H9 (cell line): ENCODE measurements around the gene DLG2. TPM values are rescaled to one million over a fixed set of nuclear protein-coding genes. Genes with fewer than 3 reads are reported as not detected.

Experiments used
- DNase-seq: peaks from one replicate; pipeline ENCODE4 v3.0.0-alpha.2; 2017
- H2AFZ ChIP-seq: one replicate; pipeline ENCODE4 v1.6.1; 2013; ENCODE audit warnings: mild to moderate bottlenecking, low read length, control low read depth, moderate library complexity
- H2AK5ac ChIP-seq: 2 replicates; pipeline ENCODE4 v1.6.1; 2013; ENCODE audit warnings: low read length, control low read depth, mixed read lengths; ENCODE audit not compliant: insufficient read length
- H2BK120ac ChIP-seq: one replicate; pipeline ENCODE4 v1.6.1; 2013; ENCODE audit warnings: low read depth, mild to moderate bottlenecking, low read length, control low read depth, inconsistent platforms; ENCODE audit not compliant: poor library complexity, severe bottlenecking
- H2BK12ac ChIP-seq: 2 replicates; pipeline ENCODE4 v1.6.1; 2013; ENCODE audit warnings: low read length, control low read depth, mixed read lengths, low read depth; ENCODE audit not compliant: insufficient read length
- H2BK15ac ChIP-seq: 2 replicates; pipeline ENCODE4 v1.6.1; 2013; ENCODE audit warnings: low read depth, low read length, control low read depth
- H2BK20ac ChIP-seq: one replicate; pipeline ENCODE4 v1.6.1; 2013; ENCODE audit warnings: low read depth, mild to moderate bottlenecking, low read length, control low read depth, inconsistent platforms; ENCODE audit not compliant: poor library complexity, severe bottlenecking
- H2BK5ac ChIP-seq: 2 replicates; pipeline ENCODE4 v1.6.1; 2013; ENCODE audit warnings: low read length, control low read depth, mixed read lengths; ENCODE audit not compliant: insufficient read length
- H3K14ac ChIP-seq: 2 replicates; pipeline ENCODE4 v1.6.1; 2013; ENCODE audit warnings: low read length, control low read depth; ENCODE audit not compliant: insufficient read depth
- H3K18ac ChIP-seq: 2 replicates; pipeline ENCODE4 v1.6.1; 2013; ENCODE audit warnings: low read depth, mild to moderate bottlenecking, mixed read lengths, low read length, control low read depth; ENCODE audit not compliant: insufficient read length
- H3K23ac ChIP-seq: 2 replicates; pipeline ENCODE4 v1.6.1; 2013; ENCODE audit warnings: low read length, control low read depth, mixed read lengths, low read depth; ENCODE audit not compliant: insufficient read length
- H3K23me2 ChIP-seq: 2 replicates; pipeline ENCODE4 v1.6.1; 2013; ENCODE audit warnings: low read depth, mild to moderate bottlenecking, mixed read lengths, low read length, control low read depth; ENCODE audit not compliant: insufficient read length, poor library complexity, severe bottlenecking
- H3K27ac ChIP-seq: 2 replicates; pipeline ENCODE4 v1.5.1; 2013; ENCODE audit warnings: low read length, control low read depth, mixed read lengths, low read depth; ENCODE audit not compliant: insufficient read length
- H3K27me3 ChIP-seq: 2 replicates; pipeline ENCODE4 v1.6.1; 2013; ENCODE audit warnings: low read length, control low read depth, inconsistent platforms; ENCODE audit not compliant: insufficient read depth
- H3K4ac ChIP-seq: 2 replicates; pipeline ENCODE4 v1.6.1; 2013; ENCODE audit warnings: low read depth, mild to moderate bottlenecking, control low read depth, inconsistent platforms, low read length, moderate library complexity
- H3K4me1 ChIP-seq: 2 replicates; pipeline ENCODE4 v1.6.1; 2013; ENCODE audit warnings: low read length, control low read depth, inconsistent platforms; ENCODE audit not compliant: insufficient read depth
- H3K4me2 ChIP-seq: 2 replicates; pipeline ENCODE4 v1.6.1; 2013; ENCODE audit warnings: low read length, control low read depth, mixed read lengths; ENCODE audit not compliant: insufficient read length, insufficient read depth
- H3K56ac ChIP-seq: 2 replicates; pipeline ENCODE4 v1.6.1; 2013; ENCODE audit warnings: low read depth, mild to moderate bottlenecking, mixed read lengths, low read length, control low read depth; ENCODE audit not compliant: insufficient read length
- H3K79me1 ChIP-seq: 2 replicates; pipeline ENCODE4 v1.6.1; 2013; ENCODE audit warnings: low read depth, mild to moderate bottlenecking, moderate library complexity, low read length, control low read depth, inconsistent platforms; ENCODE audit not compliant: insufficient read depth, poor library complexity, severe bottlenecking
- H3K79me2 ChIP-seq: 2 replicates; pipeline ENCODE4 v1.6.1; 2013; ENCODE audit warnings: low read length, control low read depth, inconsistent platforms; ENCODE audit not compliant: insufficient read depth
- H3K9ac ChIP-seq: 2 replicates; pipeline ENCODE4 v1.6.1; 2013; ENCODE audit warnings: low read length, control low read depth, mixed read lengths; ENCODE audit not compliant: insufficient read length; ENCODE audit errors: extremely low read depth
- H3K9me3 ChIP-seq: one replicate; pipeline ENCODE4 v1.6.1; 2013; ENCODE audit warnings: low read depth, low read length, inconsistent platforms; ENCODE audit not compliant: control insufficient read depth
- H3T11ph ChIP-seq: one replicate; pipeline ENCODE4 v1.6.1; 2013; ENCODE audit warnings: mild to moderate bottlenecking, low read length, control low read depth, inconsistent platforms
- H4K20me1 ChIP-seq: one replicate; pipeline ENCODE4 v1.6.1; 2013; ENCODE audit not compliant: control insufficient read depth, insufficient read length, insufficient read depth
- H4K5ac ChIP-seq: 2 replicates; pipeline ENCODE4 v1.6.1; 2013; ENCODE audit warnings: low read depth, mild to moderate bottlenecking, mixed read lengths, low read length, control low read depth; ENCODE audit not compliant: insufficient read length
- H4K8ac ChIP-seq: replicated peaks from 2 replicates; pipeline ENCODE4 v1.6.1; 2013; ENCODE audit warnings: low read length, control low read depth, mixed read lengths, low read depth; ENCODE audit not compliant: insufficient read length
- H4K91ac ChIP-seq: 2 replicates; pipeline ENCODE4 v1.6.1; 2013; ENCODE audit warnings: low read depth, mild to moderate bottlenecking, moderate library complexity, mixed read lengths, low read length, control low read depth; ENCODE audit not compliant: insufficient read length
- H3K27ac Mint-ChIP-seq, 3 experiments: 2 replicates in 2 of 3; 3 replicates in 1 of 3; pipeline ENCODE4 v1.8.0; 2020 to 2021; ENCODE audit warnings: mixed read lengths in 3 of 3, mild to moderate bottlenecking in 1 of 3, moderate library complexity in 1 of 3
- H3K27me3 Mint-ChIP-seq: 2 replicates; pipeline ENCODE4 v1.8.0; 2021; ENCODE audit warnings: low read depth, mild to moderate bottlenecking, moderate library complexity, mixed read lengths
- H3K36me3 Mint-ChIP-seq, 3 experiments: 2 replicates in 2 of 3; 3 replicates in 1 of 3; pipeline ENCODE4 v1.8.0; 2020 to 2021; ENCODE audit warnings: low read depth in 3 of 3, mixed read lengths in 3 of 3; ENCODE audit not compliant: insufficient read depth in 1 of 3
- H3K4me1 Mint-ChIP-seq, 2 experiments: 2 replicates each; pipeline ENCODE4 v1.8.0; 2020; ENCODE audit warnings: mixed read lengths in 2 of 2
- H3K4me3 Mint-ChIP-seq, 2 experiments: 2 replicates in 1 of 2; 3 replicates in 1 of 2; pipeline ENCODE4 v1.8.0; 2020 to 2021; ENCODE audit warnings: mild to moderate bottlenecking in 2 of 2, mixed read lengths in 2 of 2, moderate library complexity in 1 of 2
- H3K9me3 Mint-ChIP-seq, 2 experiments: 2 replicates in 1 of 2; 3 replicates in 1 of 2; pipeline ENCODE4 v1.8.0; 2020; ENCODE audit warnings: mild to moderate bottlenecking in 2 of 2, mixed read lengths in 2 of 2, moderate library complexity in 1 of 2
- WGBS: extraction: QIAGEN DNeasy Blood & Tissue Kit; methylation state at CpG from one replicate; pipeline ENCODE4 v1.1.7; 2013; ENCODE audit warnings: missing lambda C conversion rate, low lambda C conversion rate, mixed read lengths; ENCODE audit not compliant: insufficient read length; ENCODE audit errors: extremely low coverage; 5-methylcytosine and 5-hydroxymethylcytosine counted together
- total RNA-seq: library from RNA; stranded (reverse); gene quantifications from 2 replicates; pipeline ENCODE4 v1.2.1, GENCODE V29; 2021
- TF ChIP-seq, protein P1 (sequence below): fragments of 200-600 bp; sonication (generic); conservative IDR thresholded peaks from 3 replicates; pipeline ENCODE4 v1.8.0; 2021; ENCODE audit warnings: antibody characterized with exemption, mild to moderate bottlenecking

The DLG2 gene
- total RNA-seq, 1 experiment from 2014 or later, result 8.0 TPM

DNA sequence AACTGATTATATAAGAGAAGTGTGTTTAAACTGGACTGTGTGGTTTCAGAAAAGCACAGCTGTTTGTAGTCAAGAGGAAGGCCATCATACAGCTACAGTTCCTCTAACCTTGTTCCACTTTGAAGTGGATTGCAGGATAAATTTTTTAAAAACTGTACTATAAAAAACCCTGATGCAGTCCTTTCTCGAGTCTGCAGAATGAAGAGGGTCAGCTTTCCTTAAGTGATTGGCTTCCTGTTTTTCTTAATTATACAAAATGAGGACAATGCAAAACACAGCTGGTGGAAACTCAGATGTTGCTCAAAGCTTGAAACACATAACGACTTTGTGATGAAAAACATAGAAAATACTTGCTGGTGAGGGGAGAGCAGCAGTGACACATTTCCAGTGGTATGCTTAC is 1060.5 kb downstream of the DLG2 start:
- Mint-ChIP-seq H3K27ac (no peak overlapping the region; a peak in 1 of 7 replicates), H3K36me3 (no peaks in the 10 kb centered on the region), H3K4me1 (peaks cover 5 to 8% of the 10 kb centered on the region in 2 experiments; a peak in 3 of 4 replicates), H3K4me3 (no peak overlapping the region), H3K9me3 (no peaks in the 10 kb centered on the region), H3K27me3 (no peaks in the 10 kb centered on the region)
- no peak overlapping the region for H3K23ac ChIP-seq
- DNase-seq, result no peak
- no peak overlapping the region for H3K4ac ChIP-seq
- no peak overlapping the region for H2BK120ac ChIP-seq
- no peak overlapping the region for H3K27ac ChIP-seq
- no peak overlapping the region for H4K8ac ChIP-seq
- no peaks in the 10 kb centered on the region for H4K20me1 ChIP-seq
- no peak overlapping the region for H4K91ac ChIP-seq
- no peak overlapping the region for H3K18ac ChIP-seq
- WGBS, result no CpG with 5 or more reads among the region's 2 CpGs
- no peak overlapping the region for H2BK20ac ChIP-seq
- H3K27me3 ChIP-seq, result no peaks in the 10 kb centered on the region
- H3K79me1 ChIP-seq, result no peaks in the 10 kb centered on the region
- no peak overlapping the region for H2AFZ ChIP-seq
- H2BK5ac ChIP-seq, result no peak overlapping the region
- no peak overlapping the region for H3K4me2 ChIP-seq
- no peak overlapping the region for H3T11ph ChIP-seq
- TF ChIP-seq, protein P1, sequence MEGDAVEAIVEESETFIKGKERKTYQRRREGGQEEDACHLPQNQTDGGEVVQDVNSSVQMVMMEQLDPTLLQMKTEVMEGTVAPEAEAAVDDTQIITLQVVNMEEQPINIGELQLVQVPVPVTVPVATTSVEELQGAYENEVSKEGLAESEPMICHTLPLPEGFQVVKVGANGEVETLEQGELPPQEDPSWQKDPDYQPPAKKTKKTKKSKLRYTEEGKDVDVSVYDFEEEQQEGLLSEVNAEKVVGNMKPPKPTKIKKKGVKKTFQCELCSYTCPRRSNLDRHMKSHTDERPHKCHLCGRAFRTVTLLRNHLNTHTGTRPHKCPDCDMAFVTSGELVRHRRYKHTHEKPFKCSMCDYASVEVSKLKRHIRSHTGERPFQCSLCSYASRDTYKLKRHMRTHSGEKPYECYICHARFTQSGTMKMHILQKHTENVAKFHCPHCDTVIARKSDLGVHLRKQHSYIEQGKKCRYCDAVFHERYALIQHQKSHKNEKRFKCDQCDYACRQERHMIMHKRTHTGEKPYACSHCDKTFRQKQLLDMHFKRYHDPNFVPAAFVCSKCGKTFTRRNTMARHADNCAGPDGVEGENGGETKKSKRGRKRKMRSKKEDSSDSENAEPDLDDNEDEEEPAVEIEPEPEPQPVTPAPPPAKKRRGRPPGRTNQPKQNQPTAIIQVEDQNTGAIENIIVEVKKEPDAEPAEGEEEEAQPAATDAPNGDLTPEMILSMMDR, result no peak
- no peak overlapping the region for H3K56ac ChIP-seq
- H3K9me3 ChIP-seq, result no peaks in the 10 kb centered on the region
- H3K9ac ChIP-seq, result no peak overlapping the region
- H3K4me1 ChIP-seq, result no peaks in the 10 kb centered on the region
- H3K14ac ChIP-seq, result no peak overlapping the region
- no peaks in the 10 kb centered on the region for H3K79me2 ChIP-seq
- no peaks in the 10 kb centered on the region for H3K23me2 ChIP-seq
- no peak overlapping the region for H2BK12ac ChIP-seq
- no peak overlapping the region for H4K5ac ChIP-seq
- no peak overlapping the region for H2AK5ac ChIP-seq
- H2BK15ac ChIP-seq, result no peak overlapping the region
